ENCODE results near the gene EPO. TPM values are rescaled to one million over a fixed set of nuclear protein-coding genes. Genes with fewer than 3 reads are reported as not detected.

The EPO gene
- under 1 TPM in 1 of 10 donors, not detected in 9; 0.10 TPM for polyA plus RNA-seq (ENCODE audit: insufficient read length in 10 of 10)
- long read RNA-seq, donor 1: 0 reads
- long read RNA-seq, donor 2: 0 reads
- long read RNA-seq, donor 3: 0 reads
- long read RNA-seq, donor 4: 0 reads
- long read RNA-seq, donor 5: 0 reads
- long read RNA-seq, donor 6: 0 reads
- long read RNA-seq, donor 7: 0 reads
- long read RNA-seq, donor 8: 0 reads
- long read RNA-seq, donor 9: 0 reads

GRCh38 chr7:100720279-100720670 lies at the start of gene EPO:
EPO (plus strand) TSS chr7:100720468; CDS start chr7:100720981, 513 bp downstream.
- no peak for DNase-seq

GRCh38 chr7:100671353-100672327 lies 48.6 kb upstream of the EPO start:
- DNase-seq: no peak

GRCh38 chr7:100673302-100673941 lies 46.8 kb upstream of the EPO start, which contains the start of gene GNB2:
GNB2 (plus strand) TSS chr7:100673740; CDS start chr7:100676266, 2,526 bp downstream.
- DNase-seq: peak; percentile 98 to 100 (median 99)

GRCh38 chr7:100673942-100674410 lies 46.3 kb upstream of the EPO start:
- peak in 2 of 3 donors; percentile 52 to 76 for DNase-seq

- peak in 1 of 3 donors; percentile 74 for DNase-seq
These were observed 45.7 kb upstream of the EPO start for GRCh38 chr7:100674411-100675104.

GRCh38 chr7:100675105-100675451 lies 45.2 kb upstream of the EPO start:
- no peak for DNase-seq

GRCh38 chr7:100675581-100676350 lies 44.5 kb upstream of the EPO start:
- peak; percentile 45 to 89 (median 73) for DNase-seq

GRCh38 chr7:100676501-100677306 lies 43.6 kb upstream of the EPO start:
- DNase-seq: peak in 1 of 3 donors; percentile 18

GRCh38 chr7:100677308-100678267 lies 42.7 kb upstream of the EPO start:
- no peak for DNase-seq

GRCh38 chr7:100678291-100678984 lies 41.8 kb upstream of the EPO start:
- DNase-seq: peak in 1 of 3 donors; percentile 30

- peak in 1 of 3 donors; percentile 16 for DNase-seq
These were observed 40.9 kb upstream of the EPO start for GRCh38 chr7:100679129-100679926.

- no peak for DNase-seq
These were observed 40.2 kb upstream of the EPO start for GRCh38 chr7:100679927-100680575.

GRCh38 chr7:100680576-100681271 lies 39.5 kb upstream of the EPO start:
- DNase-seq: peak in 1 of 3 donors; percentile 50

GRCh38 chr7:100681491-100682227 lies 38.6 kb upstream of the EPO start:
- peak in 1 of 3 donors; percentile 39 for DNase-seq

GRCh38 chr7:100682228-100682741 lies 38.0 kb upstream of the EPO start:
- DNase-seq: no peak

Data from muscle of back (tissue), 13 donors.